Keratinocyte (primary cell): ENCODE measurements around the gene C4B.
"Not testable (repeated sequence)": the region's sequence is repeated elsewhere in the genome, so short reads cannot be mapped to it uniquely, and the experiment has no call there.

Experiments
- CTCF ChIP-seq, 3 experiments: IDR thresholded peaks in 1 of 3; conservative IDR thresholded peaks in 1 of 3; optimal IDR thresholded peaks in 1 of 3; 2 replicates in 2 of 3; 3 replicates in 1 of 3; pipeline versions ENCODE3 to v1.5.1; 2011; ENCODE audit warnings: low read length in 3 of 3, mild to moderate bottlenecking in 3 of 3, moderate library complexity in 2 of 3, control low read depth in 1 of 3, inconsistent platforms in 1 of 3; ENCODE audit not compliant: insufficient read depth in 2 of 3; ENCODE audit errors: extremely low read depth in 1 of 3
- EZH2 ChIP-seq: IDR thresholded peaks from one replicate; pipeline ENCODE4 v1.6.1; 2012; ENCODE audit warnings: inconsistent platforms, mild to moderate bottlenecking, low read length, moderate library complexity

- not testable (repeated sequence) for TF ChIP-seq CTCF (optimal IDR thresholded peaks at IDR 0.05 in 1 of 3, IDR thresholded peaks at IDR 0.05 in 1 of 3, conservative IDR thresholded peaks at IDR 0.05 in 1 of 3; ENCODE audit: extremely low read depth in 1 of 3, insufficient read depth in 2 of 3, low read length in 3 of 3); EZH2
Measured at GRCh38 chr6:32049736-32050135, 35.1 kb downstream of the C4B start.
